NCI-H748 (cell line): Measurements from ENCODE around the gene MAMLD1.
"Not testable (repeated sequence)": the region's sequence is repeated elsewhere in the genome, so short reads cannot be mapped to it uniquely, and the experiment has no call there.

ENCODE experiments used
- DNase-seq: peaks from one replicate; lab custom pipeline; 2025; ENCODE audit not compliant: unreplicated experiment; lab: John Stamatoyannopoulos, UW

The MAMLD1 gene

GRCh38 chrX:150362599-150363481 is at the start of gene MAMLD1:
Gene MAMLD1, plus strand, starts transcription at chrX:150363317. Its CDS starts 82,200 bp downstream, at chrX:150445517.
- peak; percentile 45 for DNase-seq

GRCh38 chrX:150313514-150313913 is 49.6 kb upstream of the MAMLD1 start:
- DNase-seq = no peak

- no peak for DNase-seq
These were observed 48.9 kb upstream of the MAMLD1 start for GRCh38 chrX:150314186-150314585.

- no peak for DNase-seq
These were observed 46.6 kb upstream of the MAMLD1 start for GRCh38 chrX:150316564-150316963.

GRCh38 chrX:150323020-150323419 is 40.1 kb upstream of the MAMLD1 start:
- DNase-seq = no peak

GRCh38 chrX:150324035-150324728 is 38.9 kb upstream of the MAMLD1 start:
- DNase-seq = no peak

- DNase-seq = no peak
These were observed 38.2 kb upstream of the MAMLD1 start for GRCh38 chrX:150324919-150325318.

- DNase-seq = no peak
These were observed 36.4 kb upstream of the MAMLD1 start for GRCh38 chrX:150326541-150327247.

- DNase-seq = no peak
These were observed 33.8 kb upstream of the MAMLD1 start for GRCh38 chrX:150329282-150329681.

- no peak for DNase-seq
These were observed 33.2 kb upstream of the MAMLD1 start for GRCh38 chrX:150329868-150330267.

- DNase-seq = no peak
These were observed 31.1 kb upstream of the MAMLD1 start for GRCh38 chrX:150332023-150332422.

GRCh38 chrX:150334100-150334499 is 29.0 kb upstream of the MAMLD1 start:
- DNase-seq = no peak

GRCh38 chrX:150334981-150335380 is 28.1 kb upstream of the MAMLD1 start:
- DNase-seq = no peak

- no peak for DNase-seq
These were observed 26.1 kb upstream of the MAMLD1 start for GRCh38 chrX:150337026-150337425.

GRCh38 chrX:150337536-150337935 is 25.6 kb upstream of the MAMLD1 start:
- DNase-seq = no peak

GRCh38 chrX:150338615-150339014 is 24.5 kb upstream of the MAMLD1 start:
- DNase-seq = no peak

- no peak for DNase-seq
These were observed 23.4 kb upstream of the MAMLD1 start for GRCh38 chrX:150339736-150340135.

GRCh38 chrX:150340326-150340725 is 22.8 kb upstream of the MAMLD1 start:
- DNase-seq = not testable (repeated sequence)

GRCh38 chrX:150347471-150347870 is 15.6 kb upstream of the MAMLD1 start:
- no peak for DNase-seq

- DNase-seq = no peak
These were observed 14.8 kb upstream of the MAMLD1 start for GRCh38 chrX:150348365-150348764.

- no peak for DNase-seq
These were observed 11.0 kb upstream of the MAMLD1 start for GRCh38 chrX:150352114-150352513.

- DNase-seq = no peak
These were observed 10.5 kb upstream of the MAMLD1 start for GRCh38 chrX:150352581-150352980.
